ENCODE data around the gene UBE2H.

UBE2H gene

GRCh38 chr7:129890090-129890489, 62.7 kb downstream of the UBE2H start (continued):
- TF ChIP-seq ZNF658 (tag by site-specific recombination; IDR thresholded peaks at IDR 0.05): no peak
- TF ChIP-seq ZNF623 (tag by site-specific recombination; IDR thresholded peaks at IDR 0.05): no peak
- no peak for TF ChIP-seq SP3 (tag by site-specific recombination; IDR thresholded peaks at IDR 0.05)
- TF ChIP-seq ZNF341 (tag by site-specific recombination; IDR thresholded peaks at IDR 0.05; ENCODE audit: low read depth): no peak
- no peak for TF ChIP-seq PATZ1 (tag by site-specific recombination; IDR thresholded peaks at IDR 0.05)
- no peak for TF ChIP-seq GLI2 (tag by site-specific recombination; IDR thresholded peaks at IDR 0.05; ENCODE audit: borderline replicate concordance, low read depth)
- no peak for TF ChIP-seq ZNF473 (tag by site-specific recombination; IDR thresholded peaks at IDR 0.05)

GRCh38 chr7:129889133-129889844, 63.5 kb downstream of the UBE2H start:
- no peak for TF ChIP-seq ZBTB11 (tag by site-specific recombination; conservative IDR thresholded peaks at IDR 0.05; ENCODE audit: low read depth)
- TF ChIP-seq ZNF701 (tag by site-specific recombination; IDR thresholded peaks at IDR 0.05): no peak
- TF ChIP-seq ZNF175 (tag by site-specific recombination; IDR thresholded peaks at IDR 0.05): no peak
- TF ChIP-seq ZFP69B (tag by site-specific recombination; IDR thresholded peaks at IDR 0.05): no peak
- TF ChIP-seq GLIS1 (tag by site-specific recombination; IDR thresholded peaks at IDR 0.05): no peak
- TF ChIP-seq ZNF341 (tag by site-specific recombination; IDR thresholded peaks at IDR 0.05; ENCODE audit: low read depth): no peak
- no peak for TF ChIP-seq REST (tag by site-specific recombination; IDR thresholded peaks at IDR 0.05)
- no peak for TF ChIP-seq IKZF3 (tag by site-specific recombination; IDR thresholded peaks at IDR 0.05)
- no peak for TF ChIP-seq ZNF214 (tag by site-specific recombination; IDR thresholded peaks at IDR 0.05; ENCODE audit: borderline replicate concordance)
- no peak for TF ChIP-seq OVOL3 (tag by site-specific recombination; IDR thresholded peaks at IDR 0.05)
- TF ChIP-seq ZBTB6 (tag by site-specific recombination; IDR thresholded peaks at IDR 0.05): no peak
- no peak for TF ChIP-seq AEBP2 (tag by site-specific recombination; IDR thresholded peaks at IDR 0.05; ENCODE audit: borderline replicate concordance)
- TF ChIP-seq YY1 (tag by site-specific recombination; IDR thresholded peaks at IDR 0.05): no peak
- no peak for TF ChIP-seq ZNF639 (tag by site-specific recombination; IDR thresholded peaks at IDR 0.05)
- no peak for TF ChIP-seq GLI2 (tag by site-specific recombination; IDR thresholded peaks at IDR 0.05; ENCODE audit: borderline replicate concordance, low read depth)
- ChIA-PET POLR2A (no interaction called here), CTCF (no interaction called here)
- Histone ChIP-seq H3K4me1 (ENCODE audit: control insufficient read depth, insufficient read depth, low read length) (no peaks in the 10 kb centered on the region), H3K36me3 (ENCODE audit: control insufficient read depth in 2 of 2, insufficient read depth in 1 of 2, low read length in 2 of 2) (no peaks in the 10 kb centered on the region; a peak in 1 of 3 replicates), H3K9me3 (ENCODE audit: control insufficient read depth, insufficient read depth, low read depth, low read length) (no peaks in the 10 kb centered on the region), H3K27ac (ENCODE audit: extremely low read depth, low read depth, low read length) (no peak overlapping the region), H3K4me3 (ENCODE audit: low read depth, low read length) (no peak overlapping the region)

Data from HEK293 (cell line).